CD4-positive, alpha-beta T cell treated with Interleukin-1 beta for 1 hour (primary cell): ENCODE data around the gene KLF16.

Experiments used
- DNase-seq, 2 donors: peaks; one replicate each; pipeline ENCODE4 v3.0.0-alpha.2; 2020 to 2022

KLF16 gene

GRCh38 chr19:1818549-1819195 is 44.7 kb downstream of the KLF16 start:
- no peak for DNase-seq

GRCh38 chr19:1817553-1818179 is 45.7 kb downstream of the KLF16 start:
- DNase-seq = no peak

GRCh38 chr19:1816530-1817298 is 46.7 kb downstream of the KLF16 start:
- DNase-seq = no peak

GRCh38 chr19:1815605-1816529 is 47.5 kb downstream of the KLF16 start:
- no peak for DNase-seq

GRCh38 chr19:1814833-1815604 is 48.4 kb downstream of the KLF16 start:
- no peak for DNase-seq

GRCh38 chr19:1814391-1814790 is 49.0 kb downstream of the KLF16 start:
- DNase-seq = no peak

- no peak for DNase-seq
These were observed 49.9 kb downstream of the KLF16 start for GRCh38 chr19:1813192-1814182.

- peak; percentile 91 to 93 for DNase-seq
These were observed 50.8 kb downstream of the KLF16 start for GRCh38 chr19:1812426-1813191.

- DNase-seq = peak in 1 of 2 donors; percentile 85
These were observed 51.4 kb downstream of the KLF16 start, which contains the start of gene ATP8B3 for GRCh38 chr19:1811942-1812425. ATP8B3 (minus strand) TSS chr19:1812276; CDS start chr19:1811736, 540 bp downstream.

- peak; percentile 33 to 40 for DNase-seq
These were observed 51.9 kb downstream of the KLF16 start for GRCh38 chr19:1811472-1811894.

GRCh38 chr19:1810439-1811160 is 52.8 kb downstream of the KLF16 start:
- DNase-seq = no peak

GRCh38 chr19:1809678-1810077 is 53.7 kb downstream of the KLF16 start:
- no peak for DNase-seq

- DNase-seq = no peak
These were observed 55.0 kb downstream of the KLF16 start for GRCh38 chr19:1808395-1808731.

- no peak for DNase-seq
These were observed 55.5 kb downstream of the KLF16 start for GRCh38 chr19:1807695-1808394.

GRCh38 chr19:1807030-1807694 is 56.2 kb downstream of the KLF16 start:
- no peak for DNase-seq

- no peak for DNase-seq
These were observed 57.0 kb downstream of the KLF16 start for GRCh38 chr19:1806184-1807029.
